ENCODE measurements around the gene SUN1.
A peak's percentile ranks its signal among the peaks of the same experiment; 100 is the strongest.

SUN1 gene

GRCh38 chr7:901388-902154 is 69.3 kb downstream of the SUN1 start:
- in situ Hi-C loops (cut with HindIII; ENCODE audit: low sequenced_read_pairs), result no loop called here
- peak; percentile 4 for DNase-seq (ENCODE audit: low read depth)
- no peak for TF ChIP-seq CTCF (IDR thresholded peaks at IDR 0.05; ENCODE audit: low read depth, low read length, missing control alignments)
- no peak overlapping the region for H3K4me3 ChIP-seq (ENCODE audit: low read depth, low read length)

GRCh38 chr7:902996-903395 is 70.7 kb downstream of the SUN1 start:
- TF ChIP-seq CTCF (IDR thresholded peaks at IDR 0.05; ENCODE audit: low read depth, low read length, missing control alignments), result no peak
- in situ Hi-C loops (cut with HindIII; ENCODE audit: low sequenced_read_pairs), result no loop called here
- no peak overlapping the region for H3K4me3 ChIP-seq (ENCODE audit: low read depth, low read length)

GRCh38 chr7:903921-904755 is 71.9 kb downstream of the SUN1 start:
- in situ Hi-C loops (cut with HindIII; ENCODE audit: low sequenced_read_pairs), result no loop called here
- no peak for DNase-seq (ENCODE audit: low read depth)
- no peak for TF ChIP-seq CTCF (IDR thresholded peaks at IDR 0.05; ENCODE audit: low read depth, low read length, missing control alignments)
- no peak overlapping the region for H3K4me3 ChIP-seq (ENCODE audit: low read depth, low read length)

More at GRCh38 chr7:902996-903395, 70.7 kb downstream of the SUN1 start:
- no peak for DNase-seq (ENCODE audit: low read depth)

- in situ Hi-C loops (cut with HindIII; ENCODE audit: low sequenced_read_pairs), result no loop called here
- no peak for TF ChIP-seq CTCF (IDR thresholded peaks at IDR 0.05; ENCODE audit: low read depth, low read length, missing control alignments)
- no peak overlapping the region for H3K4me3 ChIP-seq (ENCODE audit: low read depth, low read length)
- DNase-seq (ENCODE audit: low read depth), result no peak
Observed at GRCh38 chr7:904847-905246, 72.6 kb downstream of the SUN1 start.

GRCh38 chr7:906776-907157 is 74.5 kb downstream of the SUN1 start:
- no peak for TF ChIP-seq CTCF (IDR thresholded peaks at IDR 0.05; ENCODE audit: low read depth, low read length, missing control alignments)
- no peak overlapping the region for H3K4me3 ChIP-seq (ENCODE audit: low read depth, low read length)
- in situ Hi-C loops (cut with HindIII; ENCODE audit: low sequenced_read_pairs), result no loop called here
- DNase-seq (ENCODE audit: low read depth), result no peak

- TF ChIP-seq CTCF (IDR thresholded peaks at IDR 0.05; ENCODE audit: low read depth, low read length, missing control alignments), result no peak
- DNase-seq (ENCODE audit: low read depth), result no peak
- in situ Hi-C loops (cut with HindIII; ENCODE audit: low sequenced_read_pairs), result no loop called here
- H3K4me3 ChIP-seq (ENCODE audit: low read depth, low read length), result no peak overlapping the region
Observed at GRCh38 chr7:907158-907980, 75.1 kb downstream of the SUN1 start.

Measured in astrocyte of the cerebellum (primary cell).